Pancreas (tissue), 10 donors: ENCODE measurements around the gene POU6F2. TPM values are rescaled to one million over a fixed set of nuclear protein-coding genes. Genes with fewer than 3 reads are reported as not detected.

ENCODE experiments used
- ATAC-seq, 4 donors: fragments of 200-7000 bp; cut with Tn5 transposase; one replicate each; pipeline versions ENCODE4 v1.8.0 to v1.9.1; 2020; ENCODE audit warnings: mild to moderate bottlenecking in 4 of 4, moderate library complexity in 4 of 4
- DNase-seq, 6 donors: peaks; one replicate each; pipeline ENCODE4 v3.0.0-alpha.2; 2020
- FAIRE-seq: peaks from 2 replicates; lab custom pipeline; 2012; peaks lifted over from hg19 to GRCh38; lab: Jason Lieb, UNC
- H3K27ac ChIP-seq, 4 donors: fragments of 200-600 bp; sonication (generic); 1 replicate in 3 of 4; 2 replicates in 1 of 4; pipeline versions ENCODE4 v1.5.0 to v1.8.0; 2020
- H3K27me3 ChIP-seq, 4 donors: fragments of 200-600 bp; one replicate each; pipeline ENCODE4 v1.8.0; 2021
- H3K36me3 ChIP-seq, 3 donors: fragments of 200-600 bp; sonication (generic) in 1 of 3; one replicate each; pipeline versions ENCODE4 v1.5.0 to v1.8.0; 2020 to 2021
- H3K4me1 ChIP-seq, 3 donors: fragments of 200-600 bp; one replicate each; pipeline ENCODE4 v1.8.0; 2021
- H3K4me3 ChIP-seq, 4 donors: fragments of 200-600 bp; sonication (generic) in 2 of 4; one replicate each; pipeline versions ENCODE4 v1.5.0 to v1.8.0; 2020 to 2021
- H3K9me3 ChIP-seq, 4 donors: fragments of 200-600 bp; one replicate each; pipeline ENCODE4 v1.8.0; 2021
- CTCF ChIP-seq, 4 donors: fragments of 200-600 bp; sonication (generic) in 3 of 4; IDR thresholded peaks; one replicate each; pipeline versions ENCODE4 v1.5.0 to v1.8.0; 2021; ENCODE audit warnings: antibody characterized with exemption in 4 of 4
- WGBS, 2 donors: extraction: QIAGEN DNeasy Blood & Tissue Kit; methylation state at CpG; one replicate each; pipeline ENCODE4 v1.1.7; 2013; 5-methylcytosine and 5-hydroxymethylcytosine counted together
- intact Hi-C, 3 donors: fragments of 100-400 bp; cut with DNase I; formaldehyde crosslinking; loops; one replicate each; pipeline versions ENCODE4 v1.11.1 to v1.14.2; 2022
- polyA plus RNA-seq, 2 donors: library from polyadenylated mRNA; stranded (reverse); fragments of 200-250 nt; gene quantifications; one replicate each; pipeline ENCODE4 v1.2.3, GENCODE V29; 2013
- total RNA-seq, 6 donors: library from RNA; stranded (reverse); fragmentation: NEBNext Ultra II Directional in 4 of 6; extraction: Animal tissue kit (Norgen Biotek cat#: 25700) in 4 of 6; gene quantifications; one replicate each; pipeline versions ENCODE4 v1.2.1 to v1.2.4, GENCODE V29; 2021 to 2023
- donor health status: healthy with polysubstance abuse.
- donor health status: DM: no; HTN: no; CAD: no; lungs with moderate emphysema.
- donor health status: DM: no; HTN: no; CAD: no.
- donor health status: control.
- donor health status: control.
- donor health status: Bipolar disorder and iron deficiency.
- donor health status: DM: yes; HTN: yes; CAD: no.
- donor health status: DM: no; HTN: no; CAD: no.
- donor health status: DM: no; HTN: no; CAD: no.
- donor health status: DM: yes; HTN: yes; CAD: no.

The POU6F2 gene
- total and polyA plus RNA-seq, 8 donors = 1.3 to 4.2 (median 2.4) TPM

- Histone ChIP-seq H3K9me3 (no peaks in the 10 kb centered on the region), H3K27ac (no peak overlapping the region), H3K4me3 (no peak overlapping the region), H3K36me3 (no peaks in the 10 kb centered on the region), H3K27me3 (no peaks in the 10 kb centered on the region), H3K4me1 (no peaks in the 10 kb centered on the region)
- intact Hi-C loops = no loop called here
- FAIRE-seq (no peak), ATAC-seq (peak; percentile 38 to 75 (median 63)), DNase-seq (peak in 3 of 6 donors; percentile 15 to 35 (median 24))
- WGBS, 2 donors = 35 to 39% methylated on average over 5 of the region's 5 CpGs
- TF ChIP-seq CTCF (IDR thresholded peaks at IDR 0.05) = peak; percentile 38 to 61 (median 48)
Observed at GRCh38 chr7:39453743-39454355, 476.1 kb downstream of the POU6F2 start.

DNA sequence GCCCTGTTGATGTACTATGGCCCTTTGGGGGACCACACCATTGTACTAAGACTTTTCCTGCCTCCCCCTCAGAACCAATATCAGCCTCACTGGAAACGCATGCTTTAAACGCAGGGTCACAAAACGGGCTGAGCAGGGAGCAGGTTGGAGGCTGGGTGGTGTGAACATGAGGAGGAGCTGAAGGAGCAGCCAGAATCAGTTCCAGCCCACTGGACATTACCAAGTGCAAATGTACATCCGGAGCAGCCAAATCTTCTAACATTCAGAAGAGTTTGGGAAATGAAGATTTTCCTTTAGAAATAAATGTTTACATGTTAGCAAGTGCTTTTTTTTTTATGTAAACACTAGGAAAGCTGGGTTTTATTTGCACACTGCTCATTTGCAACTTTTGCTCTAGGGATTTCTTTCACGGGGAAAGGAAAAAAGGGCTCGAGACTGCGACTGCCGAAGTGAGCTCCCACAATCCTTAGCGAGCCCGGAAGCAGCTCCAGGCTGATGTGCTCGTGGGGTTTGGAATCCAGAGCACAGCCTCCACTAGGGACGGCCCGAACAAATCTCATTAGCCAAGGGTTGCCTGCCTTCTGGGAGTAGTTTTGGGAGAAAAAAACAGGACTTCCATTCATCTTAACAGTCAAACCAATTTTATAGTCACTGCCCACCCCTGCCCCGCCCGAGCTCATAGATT lies 480.5 kb downstream of the POU6F2 start:
- intact Hi-C loops = no loop called here
- H3K36me3 ChIP-seq = no peaks in the 10 kb centered on the region
- no peak for TF ChIP-seq CTCF (IDR thresholded peaks at IDR 0.05)
- FAIRE-seq (no peak), DNase-seq (no peak), ATAC-seq (peak; percentile 50 to 70 (median 56))
- H3K4me1 ChIP-seq = no peaks in the 10 kb centered on the region
- peak overlapping the region in 1 of 4 donors; percentile 25 for H3K4me3 ChIP-seq
- WGBS, 2 donors = 41 to 48% methylated on average over 15 of the region's 15 CpGs
- no peak overlapping the region for H3K27ac ChIP-seq
- H3K27me3 ChIP-seq = no peaks in the 10 kb centered on the region
- H3K9me3 ChIP-seq = no peaks in the 10 kb centered on the region

- Histone ChIP-seq H3K9me3 (no peaks in the 10 kb centered on the region), H3K4me1 (no peaks in the 10 kb centered on the region), H3K36me3 (no peaks in the 10 kb centered on the region), H3K4me3 (no peak overlapping the region), H3K27ac (no peak overlapping the region), H3K27me3 (no peaks in the 10 kb centered on the region)
- TF ChIP-seq CTCF (IDR thresholded peaks at IDR 0.05) = no peak
- ATAC-seq (no peak), DNase-seq (no peak), FAIRE-seq (no peak)
- 79% methylated on average over 6 of the region's 6 CpGs for WGBS, 2 donors
- intact Hi-C loops = loop anchor here in 2 of 3 donors (5.0 to 10.0 kb wide), 3 partner anchors 522 to 665 kb away; no protein-coding TSS in a partner anchor
Observed at GRCh38 chr7:39459636-39460035, 481.9 kb downstream of the POU6F2 start.

DNA sequence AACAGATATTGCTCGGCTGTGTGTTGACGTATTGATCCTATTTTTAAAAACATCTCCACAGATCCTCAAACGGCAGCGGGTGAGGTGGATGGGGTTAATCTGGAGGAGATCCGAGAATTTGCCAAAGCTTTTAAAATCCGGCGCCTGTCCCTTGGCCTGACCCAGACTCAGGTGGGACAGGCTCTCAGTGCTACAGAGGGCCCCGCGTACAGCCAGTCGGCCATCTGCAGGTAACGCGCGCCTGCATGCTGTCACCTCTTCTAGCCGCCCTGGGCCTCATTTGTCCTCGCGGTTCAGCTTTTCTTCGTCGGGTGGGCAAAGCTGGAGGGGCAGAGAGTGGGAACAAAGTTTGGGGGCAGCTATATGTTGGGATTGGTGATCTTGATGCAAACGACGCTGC lies 482.8 kb downstream of the POU6F2 start:
- DNase-seq = no peak
- TF ChIP-seq CTCF (IDR thresholded peaks at IDR 0.05) = no peak
- Histone ChIP-seq H3K27ac (no peak overlapping the region), H3K9me3 (no peaks in the 10 kb centered on the region), H3K4me1 (no peaks in the 10 kb centered on the region), H3K27me3 (no peaks in the 10 kb centered on the region), H3K36me3 (no peaks in the 10 kb centered on the region), H3K4me3 (no peak overlapping the region)
- WGBS, 2 donors = 86 to 91% methylated on average over 20 of the region's 20 CpGs
- intact Hi-C loops = loop anchor here in 2 of 3 donors (5.0 to 10.0 kb wide), 3 partner anchors 523 to 666 kb away; no protein-coding TSS in a partner anchor
- ATAC-seq = no peak
- FAIRE-seq = no peak
